AG04450 (cell line): ENCODE measurements around the gene SPACA7. TPM values are rescaled to one million over a fixed set of nuclear protein-coding genes. Genes with fewer than 3 reads are reported as not detected.
"Not testable (repeated sequence)": the region's sequence is repeated elsewhere in the genome, so short reads cannot be mapped to it uniquely, and the experiment has no call there.

Experiments used
- CTCF ChIA-PET: fragments of 300-600, 350-600 bp; formaldehyde crosslinking; extraction: SDS; loops from one replicate; lab custom pipeline; 2022; ENCODE audit warnings: antibody characterized with exemption, inconsistent platforms; lab: Charles Lee
- POLR2A ChIA-PET: fragments of 350-600 bp; formaldehyde crosslinking; extraction: SDS; loops from one replicate; lab custom pipeline; 2021; ENCODE audit warnings: antibody characterized with exemption, inconsistent platforms; lab: Yijun Ruan, JAX
- DNase-seq: peaks from one replicate; pipeline ENCODE4 v3.0.0-alpha.2; 2011; ENCODE audit warnings: low read depth, low spot score
- H3K27ac ChIP-seq: one replicate; pipeline ENCODE4 v1.5.1; 2012; ENCODE audit warnings: low read depth, low read length, control low read depth
- H3K27me3 ChIP-seq: one replicate; pipeline ENCODE4 v1.6.0; 2012; ENCODE audit warnings: low read length; ENCODE audit not compliant: control insufficient read depth, insufficient read depth
- H3K4me3 ChIP-seq: 2 replicates; pipeline ENCODE4 v1.5.1; 2011; ENCODE audit warnings: mild to moderate bottlenecking, low read depth, low read length, control low read depth
- H3K9me3 ChIP-seq: 2 replicates; pipeline ENCODE4 v1.5.1; 2012; ENCODE audit warnings: low read length; ENCODE audit not compliant: control insufficient read depth, insufficient read depth
- CTCF ChIP-seq: IDR thresholded peaks from 2 replicates; pipeline ENCODE4 v1.5.1; 2011; ENCODE audit warnings: low read depth, low read length, control low read depth, inconsistent platforms
- polyA plus RNA-seq: library from polyadenylated mRNA; depleted of rRNA; stranded (reverse); fragments of >200 nt; gene quantifications from 2 replicates; pipeline ENCODE4 v1.2.3, GENCODE V29; 2011

Gene SPACA7
- polyA plus RNA-seq, 1 experiment: not detected

- DNase-seq: no peak
Observed at GRCh38 chr13:112397108-112397507, 21.0 kb downstream of the SPACA7 start.

GRCh38 chr13:112398347-112398746, 22.2 kb downstream of the SPACA7 start:
- H3K27me3 ChIP-seq, H3K27ac ChIP-seq, DNase-seq, POLR2A ChIA-PET, H3K4me3 ChIP-seq, CTCF ChIA-PET: not testable (repeated sequence)
- H3K9me3 ChIP-seq: peaks cover 43% of the 10 kb centered on the region

More at GRCh38 chr13:112397108-112397507, 21.0 kb downstream of the SPACA7 start:
- no peak for TF ChIP-seq CTCF
- no peak overlapping the region for H3K27ac ChIP-seq
- POLR2A ChIA-PET: no interaction called here
- H3K9me3 ChIP-seq: peaks cover 49% of the 10 kb centered on the region
- CTCF ChIA-PET: no interaction called here
- H3K27me3 ChIP-seq: no peaks in the 10 kb centered on the region
- no peak overlapping the region for H3K4me3 ChIP-seq

GRCh38 chr13:112409828-112410227, 33.7 kb downstream of the SPACA7 start:
- H3K9me3 ChIP-seq, CTCF ChIA-PET, DNase-seq, H3K4me3 ChIP-seq, POLR2A ChIA-PET, H3K27me3 ChIP-seq, H3K27ac ChIP-seq: not testable (repeated sequence)

- POLR2A ChIA-PET: no interaction called here
- DNase-seq: no peak
- Histone ChIP-seq H3K27me3 (no peaks in the 10 kb centered on the region), H3K4me3 (no peak overlapping the region), H3K9me3 (peaks cover 9% of the 10 kb centered on the region), H3K27ac (no peak overlapping the region)
- CTCF ChIA-PET: no interaction called here
- no peak for TF ChIP-seq CTCF
Observed at GRCh38 chr13:112416647-112417046, 40.5 kb downstream of the SPACA7 start.

GRCh38 chr13:112417079-112417478, 40.9 kb downstream of the SPACA7 start:
- Histone ChIP-seq H3K27ac (no peak overlapping the region), H3K27me3 (no peaks in the 10 kb centered on the region), H3K9me3 (peaks cover 9% of the 10 kb centered on the region), H3K4me3 (no peak overlapping the region)
- ChIA-PET CTCF (no interaction called here), POLR2A (no interaction called here)
- DNase-seq: no peak
- TF ChIP-seq CTCF: no peak

- H3K4me3 ChIP-seq: no peak overlapping the region
- H3K27ac ChIP-seq: no peak overlapping the region
- DNase-seq: no peak
- CTCF ChIA-PET: no interaction called here
- POLR2A ChIA-PET: no interaction called here
- H3K9me3 ChIP-seq: peaks cover 20% of the 10 kb centered on the region
- H3K27me3 ChIP-seq: no peaks in the 10 kb centered on the region
- TF ChIP-seq CTCF: no peak
Observed at GRCh38 chr13:112424098-112424497, 47.9 kb downstream of the SPACA7 start.
